AG04450 (cell line): ENCODE measurements around the gene ADAM12. TPM values are rescaled to one million over a fixed set of nuclear protein-coding genes. Genes with fewer than 3 reads are reported as not detected.

Experiments
- CTCF ChIA-PET: fragments of 300-600, 350-600 bp; formaldehyde crosslinking; extraction: SDS; loops from one replicate; lab custom pipeline; 2022; ENCODE audit warnings: antibody characterized with exemption, inconsistent platforms; lab: Charles Lee
- POLR2A ChIA-PET: fragments of 350-600 bp; formaldehyde crosslinking; extraction: SDS; loops from one replicate; lab custom pipeline; 2021; ENCODE audit warnings: antibody characterized with exemption, inconsistent platforms; lab: Yijun Ruan, JAX
- DNase-seq: peaks from one replicate; pipeline ENCODE4 v3.0.0-alpha.2; 2011; ENCODE audit warnings: low read depth, low spot score
- H3K27ac ChIP-seq: one replicate; pipeline ENCODE4 v1.5.1; 2012; ENCODE audit warnings: low read depth, low read length, control low read depth
- H3K27me3 ChIP-seq: one replicate; pipeline ENCODE4 v1.6.0; 2012; ENCODE audit warnings: low read length; ENCODE audit not compliant: control insufficient read depth, insufficient read depth
- H3K4me3 ChIP-seq: 2 replicates; pipeline ENCODE4 v1.5.1; 2011; ENCODE audit warnings: mild to moderate bottlenecking, low read depth, low read length, control low read depth
- H3K9me3 ChIP-seq: 2 replicates; pipeline ENCODE4 v1.5.1; 2012; ENCODE audit warnings: low read length; ENCODE audit not compliant: control insufficient read depth, insufficient read depth
- CTCF ChIP-seq: IDR thresholded peaks from 2 replicates; pipeline ENCODE4 v1.5.1; 2011; ENCODE audit warnings: low read depth, low read length, control low read depth, inconsistent platforms
- polyA plus RNA-seq: library from polyadenylated mRNA; depleted of rRNA; stranded (reverse); fragments of >200 nt; gene quantifications from 2 replicates; pipeline ENCODE4 v1.2.3, GENCODE V29; 2011

The ADAM12 gene
- polyA plus RNA-seq, 1 experiment = 8.0 TPM

- Histone ChIP-seq H3K4me3 (no peak overlapping the region), H3K27ac (no peak overlapping the region), H3K27me3 (no peaks in the 10 kb centered on the region), H3K9me3 (peaks cover 4% of the 10 kb centered on the region; the same call in 1 of the 2 replicates)
- no peak for DNase-seq
- CTCF ChIA-PET = interaction anchor here (1.1 kb wide), 1 partner anchor 86 kb away, joined by 3 read pairs; no protein-coding TSS in a partner anchor
- no peak for TF ChIP-seq CTCF
- POLR2A ChIA-PET = no interaction called here
These were observed 29.0 kb upstream of the ADAM12 start for GRCh38 chr10:126417220-126417825.

GRCh38 chr10:126409821-126410220, 21.5 kb upstream of the ADAM12 start:
- Histone ChIP-seq H3K27me3 (peaks cover 2% of the 10 kb centered on the region), H3K27ac (no peak overlapping the region), H3K4me3 (no peak overlapping the region), H3K9me3 (no peaks in the 10 kb centered on the region)
- no peak for DNase-seq
- POLR2A ChIA-PET = no interaction called here
- TF ChIP-seq CTCF = no peak
- CTCF ChIA-PET = no interaction called here

GRCh38 chr10:126408953-126409641, 20.8 kb upstream of the ADAM12 start:
- Histone ChIP-seq H3K9me3 (no peaks in the 10 kb centered on the region), H3K27ac (no peak overlapping the region), H3K4me3 (no peak overlapping the region), H3K27me3 (peaks cover 2% of the 10 kb centered on the region)
- no peak for TF ChIP-seq CTCF
- ChIA-PET POLR2A (no interaction called here), CTCF (interaction anchor here (1.1 kb wide), 1 partner anchor 475 kb away, joined by 3 read pairs; no protein-coding TSS in a partner anchor)
- no peak for DNase-seq

- CTCF ChIA-PET = interaction anchor here (1.1 kb wide), 1 partner anchor 474 kb away, joined by 3 read pairs; no protein-coding TSS in a partner anchor
- Histone ChIP-seq H3K4me3 (no peak overlapping the region), H3K27ac (no peak overlapping the region), H3K9me3 (no peaks in the 10 kb centered on the region), H3K27me3 (peaks cover 2% of the 10 kb centered on the region)
- POLR2A ChIA-PET = no interaction called here
- no peak for DNase-seq
- TF ChIP-seq CTCF = no peak
These were observed 19.6 kb upstream of the ADAM12 start for GRCh38 chr10:126407831-126408230.

- ChIA-PET POLR2A (no interaction called here), CTCF (no interaction called here)
- TF ChIP-seq CTCF = no peak
- no peak overlapping the region for H3K27ac ChIP-seq
- DNase-seq = no peak
- H3K27me3 ChIP-seq = peaks cover 2% of the 10 kb centered on the region
- H3K9me3 ChIP-seq = no peaks in the 10 kb centered on the region
- H3K4me3 ChIP-seq = no peak overlapping the region
These were observed 17.0 kb upstream of the ADAM12 start for GRCh38 chr10:126405239-126405775.
